Spinal cord (tissue), 10 donors: ENCODE results near the gene METTL6. TPM values are rescaled to one million over a fixed set of nuclear protein-coding genes. Genes with fewer than 3 reads are reported as not detected.
A peak's percentile ranks its signal among the peaks of the same experiment; 100 is the strongest.

ENCODE experiments used
- DNase-seq, 6 donors: peaks; one replicate each; pipeline versions ENCODE4 v3.0.0 to v3.0.0-alpha.2; 2013 to 2015; ENCODE audit warnings: low spot score in 6 of 6, low read depth in 4 of 6
- H3K27ac ChIP-seq: one replicate; pipeline ENCODE4 v1.5.1; 2013; ENCODE audit warnings: low read depth, low read length, control low read depth
- H3K27me3 ChIP-seq: one replicate; pipeline ENCODE4 v1.6.1; 2013; ENCODE audit warnings: low read length; ENCODE audit not compliant: control insufficient read depth, insufficient read depth
- H3K36me3 ChIP-seq: one replicate; pipeline ENCODE4 v1.6.1; 2013; ENCODE audit warnings: low read length; ENCODE audit not compliant: control insufficient read depth, insufficient read depth
- H3K4me1 ChIP-seq: one replicate; pipeline ENCODE4 v1.6.1; 2013; ENCODE audit warnings: low read length; ENCODE audit not compliant: control insufficient read depth, insufficient read depth
- H3K4me3 ChIP-seq: one replicate; pipeline ENCODE4 v1.5.1; 2013; ENCODE audit warnings: low read depth, low read length, control low read depth
- H3K9me3 ChIP-seq: one replicate; pipeline ENCODE4 v1.6.1; 2013; ENCODE audit warnings: low read length; ENCODE audit not compliant: control insufficient read depth, insufficient read depth
- WGBS: methylation state at CpG from one replicate; pipeline ENCODE4 v1.1.5; 2013; ENCODE audit warnings: missing lambda C conversion rate; ENCODE audit not compliant: insufficient coverage; 5-methylcytosine and 5-hydroxymethylcytosine counted together
- polyA plus RNA-seq, 2 donors: library from polyadenylated mRNA; unstranded; fragments of 120-200 nt; gene quantifications; one replicate each; pipeline ENCODE4 v1.2.1, GENCODE V29; 2013; ENCODE audit not compliant: insufficient read length in 2 of 2
- small RNA-seq: library from RNA; depleted of rRNA; stranded (forward); fragments of <200 nt; gene quantifications from one replicate; pipeline ENCODE3, GENCODE V24; 2014; ENCODE audit warnings: low replicate concordance
- total RNA-seq, 2 donors: library from RNA; depleted of rRNA in 1 of 2; stranded (reverse); fragments of 120-200 nt in 1 of 2; fragments of >200 nt in 1 of 2; gene quantifications; one replicate each; pipeline versions ENCODE4 v1.2.3 to v1.2.4, GENCODE V29; 2013 to 2014
- donor health status: healthy.

The METTL6 gene
- total and polyA plus RNA-seq, 4 donors = 30.0 to 50.3 (median 38.3) TPM

DNA sequence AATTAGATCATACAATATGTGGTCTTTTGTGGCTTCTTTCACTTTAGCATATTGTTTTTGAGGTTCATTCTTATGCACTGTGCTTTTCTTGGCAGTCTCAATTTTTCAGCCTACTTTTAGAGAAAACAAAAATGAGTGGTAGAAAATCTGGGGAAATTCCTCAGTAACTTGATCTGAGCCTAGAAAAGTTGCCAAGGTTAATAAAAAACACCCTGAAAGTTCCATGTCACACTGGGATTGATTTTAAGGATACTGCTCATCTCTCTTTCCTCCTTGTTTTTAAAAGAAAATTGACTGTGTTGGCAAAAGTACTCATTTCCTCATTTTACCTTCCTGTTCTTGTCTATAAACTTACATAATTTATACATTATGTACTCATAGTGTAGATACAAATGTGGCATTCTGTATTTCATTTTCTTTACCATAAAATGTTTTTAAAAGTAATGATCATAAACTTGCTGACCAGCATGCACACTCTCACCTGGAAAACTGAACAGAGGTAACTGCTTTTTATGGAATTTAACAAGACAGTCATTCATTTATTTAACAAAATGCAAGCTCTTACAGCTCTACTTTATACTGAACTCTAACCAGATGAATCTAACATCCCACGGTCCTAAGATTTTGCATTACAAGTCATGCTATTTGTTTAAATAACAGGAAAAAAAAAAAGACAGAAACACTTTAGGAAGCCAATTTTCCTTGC lies 66.4 kb downstream of the METTL6 start:
- Histone ChIP-seq H3K27me3 (no peaks in the 10 kb centered on the region), H3K4me1 (peaks cover 4% of the 10 kb centered on the region), H3K36me3 (no peaks in the 10 kb centered on the region), H3K27ac (no peak overlapping the region), H3K9me3 (no peaks in the 10 kb centered on the region), H3K4me3 (no peak overlapping the region)
- no CpG with 5 or more reads among the region's 1 CpG for WGBS
- DNase-seq = peak in 1 of 6 donors; percentile 63

Small RNAs within 50 kb of the gene (small RNA-seq; reads per million reads assigned to genes)
- gene HMGN2P7 (not detected), gene RNU6-1024P (not detected)

Other genes with a start within 250 kb of the METTL6 start
- gene CAPN7, start 221.3 kb downstream of the METTL6 start, total RNA-seq = 10 to 100 TPM; 45.7 to 59.4 TPM
- 10 to 100 TPM; 36.3 to 37.1 TPM for gene CAPN7, start 221.3 kb downstream of the METTL6 start, polyA plus RNA-seq
- 10 to 100 TPM; 56.3 to 74.7 TPM for gene SH3BP5, start 95.0 kb downstream of the METTL6 start, total RNA-seq
- gene SH3BP5, start 95.0 kb downstream of the METTL6 start, polyA plus RNA-seq = 100 to 1,000 TPM; 104 to 113 TPM
- 10 to 100 TPM; 21.6 to 22.4 TPM for gene EAF1, start 54 bp upstream of the METTL6 start, total RNA-seq
- 10 to 100 TPM; 21.8 to 27.0 TPM for gene EAF1, start 54 bp upstream of the METTL6 start, polyA plus RNA-seq
- gene COLQ, start 94.2 kb upstream of the METTL6 start, total RNA-seq = 10 to 100 TPM in 1 of 2 donors, 1 to 10 TPM in 1; 4.2 to 10.5 TPM
- gene COLQ, start 94.2 kb upstream of the METTL6 start, polyA plus RNA-seq = 10 to 100 TPM; 10.7 to 10.8 TPM
- 10 to 100 TPM; 24.2 to 29.4 TPM for gene HACL1, start 174.0 kb upstream of the METTL6 start, total RNA-seq
- 10 to 100 TPM; 15.6 to 16.5 TPM for gene HACL1, start 174.0 kb upstream of the METTL6 start, polyA plus RNA-seq
- gene BTD, start 174.2 kb upstream of the METTL6 start, total RNA-seq = 10 to 100 TPM; 32.2 to 33.3 TPM
- 10 to 100 TPM; 13.1 to 15.2 TPM for gene BTD, start 174.2 kb upstream of the METTL6 start, polyA plus RNA-seq